Urinary bladder (tissue), 4 donors: ENCODE measurements around the gene CSAD. TPM values are rescaled to one million over a fixed set of nuclear protein-coding genes. Genes with fewer than 3 reads are reported as not detected.

Experiments
- DNase-seq: peaks from one replicate; pipeline ENCODE4 v3.0.0-alpha.2; 2015; ENCODE audit errors: extremely low spot score
- H3K27ac ChIP-seq: one replicate; pipeline ENCODE4 v1.5.1; 2013; ENCODE audit warnings: low read depth, mild to moderate bottlenecking, moderate library complexity
- H3K36me3 ChIP-seq: one replicate; pipeline ENCODE4 v1.6.1; 2013; ENCODE audit warnings: mild to moderate bottlenecking, moderate library complexity; ENCODE audit not compliant: insufficient read depth
- H3K4me1 ChIP-seq: one replicate; pipeline ENCODE4 v1.6.1; 2013; ENCODE audit warnings: mild to moderate bottlenecking, moderate library complexity; ENCODE audit not compliant: insufficient read depth
- H3K4me3 ChIP-seq: one replicate; pipeline ENCODE4 v1.5.1; 2013; ENCODE audit warnings: low read depth, low read length
- WGBS: extraction: QIAGEN DNeasy Blood & Tissue Kit; methylation state at CpG from one replicate; pipeline ENCODE4 v1.1.7; 2013; 5-methylcytosine and 5-hydroxymethylcytosine counted together
- polyA plus RNA-seq: library from polyadenylated mRNA; stranded (reverse); fragments of 200-250 nt; gene quantifications from one replicate; pipeline ENCODE4 v1.2.3, GENCODE V29; 2013
- total RNA-seq: library from RNA; depleted of rRNA; stranded (reverse); fragments of >200 nt; gene quantifications from one replicate; pipeline ENCODE4 v1.2.3, GENCODE V29; 2014
- donor health status: healthy with polysubstance abuse.
- donor health status: healthy.

Gene CSAD, protein sequence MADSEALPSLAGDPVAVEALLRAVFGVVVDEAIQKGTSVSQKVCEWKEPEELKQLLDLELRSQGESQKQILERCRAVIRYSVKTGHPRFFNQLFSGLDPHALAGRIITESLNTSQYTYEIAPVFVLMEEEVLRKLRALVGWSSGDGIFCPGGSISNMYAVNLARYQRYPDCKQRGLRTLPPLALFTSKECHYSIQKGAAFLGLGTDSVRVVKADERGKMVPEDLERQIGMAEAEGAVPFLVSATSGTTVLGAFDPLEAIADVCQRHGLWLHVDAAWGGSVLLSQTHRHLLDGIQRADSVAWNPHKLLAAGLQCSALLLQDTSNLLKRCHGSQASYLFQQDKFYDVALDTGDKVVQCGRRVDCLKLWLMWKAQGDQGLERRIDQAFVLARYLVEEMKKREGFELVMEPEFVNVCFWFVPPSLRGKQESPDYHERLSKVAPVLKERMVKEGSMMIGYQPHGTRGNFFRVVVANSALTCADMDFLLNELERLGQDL
- 36.9 TPM for total RNA-seq
- 19.1 TPM for polyA plus RNA-seq

GRCh38 chr12:53180220-53180930 lies at the start of gene CSAD, which contains the start of gene ZNF740:
CSAD (minus strand) TSS chr12:53180925; CDS start chr12:53173470, 7,455 bp downstream.
ZNF740 (plus strand) TSS chr12:53180722; CDS start chr12:53181984, 1,262 bp downstream.
- Histone ChIP-seq H3K4me1 (no peaks in the 10 kb centered on the region), H3K36me3 (no peaks in the 10 kb centered on the region), H3K27ac (peak within 1 kb of the TSS; percentile 93), H3K4me3 (peak within 1 kb of the TSS; percentile 66)
- DNase-seq = peak; percentile 94
- WGBS = under 1% methylated on average over 70 of the region's 70 CpGs

- H3K4me1 ChIP-seq = no peaks in the 10 kb centered on the region
- peak overlapping the region; percentile 68 for H3K27ac ChIP-seq
- no peaks in the 10 kb centered on the region for H3K36me3 ChIP-seq
- H3K4me3 ChIP-seq = peak overlapping the region; percentile 9
- no peak for DNase-seq
- 73% methylated on average over 10 of the region's 10 CpGs for WGBS
Measured at GRCh38 chr12:53230108-53230845, 49.6 kb upstream of the CSAD start.

- WGBS = 76% methylated on average over 2 of the region's 2 CpGs
- H3K4me1 ChIP-seq = no peaks in the 10 kb centered on the region
Measured at GRCh38 chr12:53229454-53229853, 48.7 kb upstream of the CSAD start.

GRCh38 chr12:53227836-53228235 lies 47.1 kb upstream of the CSAD start:
- Histone ChIP-seq H3K4me1 (no peaks in the 10 kb centered on the region), H3K27ac (no peak overlapping the region), H3K4me3 (no peak overlapping the region), H3K36me3 (no peaks in the 10 kb centered on the region)
- no peak for DNase-seq
- WGBS = 79% methylated on average over 1 of the region's 1 CpG

More at GRCh38 chr12:53229454-53229853, 48.7 kb upstream of the CSAD start:
- no peaks in the 10 kb centered on the region for H3K36me3 ChIP-seq
- no peak for DNase-seq
- H3K4me3 ChIP-seq = no peak overlapping the region
- no peak overlapping the region for H3K27ac ChIP-seq

DNA sequence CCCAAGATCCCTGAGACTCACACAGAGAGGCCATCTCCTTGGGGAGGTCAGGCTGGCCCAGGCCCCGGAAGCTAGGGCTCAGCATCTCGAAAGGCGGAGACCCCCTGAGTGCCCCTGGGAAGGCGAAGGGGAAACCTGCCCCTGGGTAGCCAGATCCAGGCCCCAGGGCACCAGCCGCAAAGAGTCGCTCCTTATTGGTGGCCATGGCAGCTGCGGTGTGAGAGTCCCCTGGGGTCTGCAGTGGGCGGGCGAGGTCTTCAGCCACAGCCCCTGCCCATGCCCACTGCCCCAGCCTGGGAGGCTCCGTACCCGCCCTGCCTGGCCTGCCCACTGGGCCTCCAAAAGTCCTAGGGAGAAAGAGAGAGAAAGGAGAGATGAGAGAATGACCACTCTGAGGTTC lies 46.6 kb upstream of the CSAD start:
- 96% methylated on average over 11 of the region's 11 CpGs for WGBS
- H3K4me3 ChIP-seq = no peak overlapping the region
- no peaks in the 10 kb centered on the region for H3K36me3 ChIP-seq
- no peaks in the 10 kb centered on the region for H3K4me1 ChIP-seq
- no peak overlapping the region for H3K27ac ChIP-seq
- no peak for DNase-seq

DNA sequence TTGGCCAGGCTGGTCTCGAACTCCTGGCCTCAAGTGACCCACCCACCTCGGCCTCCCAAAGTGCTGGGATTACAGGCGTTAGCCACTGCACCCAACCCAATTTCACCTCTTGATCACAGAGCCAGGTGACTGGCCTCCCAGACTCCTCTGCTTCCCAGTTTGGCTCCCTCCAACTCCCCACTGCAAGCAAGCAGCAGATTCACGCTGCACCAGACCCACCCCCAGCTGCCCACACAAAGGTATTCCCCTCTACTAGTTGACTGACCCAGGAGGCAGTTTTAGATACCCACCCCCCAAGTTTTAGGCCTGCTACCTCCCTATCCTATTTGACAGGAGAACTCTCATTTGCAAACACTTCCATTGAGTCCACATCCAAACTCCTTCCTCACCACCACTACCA lies 46.1 kb upstream of the CSAD start:
- 96% methylated on average over 4 of the region's 4 CpGs for WGBS
- Histone ChIP-seq H3K27ac (no peak overlapping the region), H3K4me3 (no peak overlapping the region), H3K36me3 (no peaks in the 10 kb centered on the region), H3K4me1 (no peaks in the 10 kb centered on the region)
- no peak for DNase-seq

DNA sequence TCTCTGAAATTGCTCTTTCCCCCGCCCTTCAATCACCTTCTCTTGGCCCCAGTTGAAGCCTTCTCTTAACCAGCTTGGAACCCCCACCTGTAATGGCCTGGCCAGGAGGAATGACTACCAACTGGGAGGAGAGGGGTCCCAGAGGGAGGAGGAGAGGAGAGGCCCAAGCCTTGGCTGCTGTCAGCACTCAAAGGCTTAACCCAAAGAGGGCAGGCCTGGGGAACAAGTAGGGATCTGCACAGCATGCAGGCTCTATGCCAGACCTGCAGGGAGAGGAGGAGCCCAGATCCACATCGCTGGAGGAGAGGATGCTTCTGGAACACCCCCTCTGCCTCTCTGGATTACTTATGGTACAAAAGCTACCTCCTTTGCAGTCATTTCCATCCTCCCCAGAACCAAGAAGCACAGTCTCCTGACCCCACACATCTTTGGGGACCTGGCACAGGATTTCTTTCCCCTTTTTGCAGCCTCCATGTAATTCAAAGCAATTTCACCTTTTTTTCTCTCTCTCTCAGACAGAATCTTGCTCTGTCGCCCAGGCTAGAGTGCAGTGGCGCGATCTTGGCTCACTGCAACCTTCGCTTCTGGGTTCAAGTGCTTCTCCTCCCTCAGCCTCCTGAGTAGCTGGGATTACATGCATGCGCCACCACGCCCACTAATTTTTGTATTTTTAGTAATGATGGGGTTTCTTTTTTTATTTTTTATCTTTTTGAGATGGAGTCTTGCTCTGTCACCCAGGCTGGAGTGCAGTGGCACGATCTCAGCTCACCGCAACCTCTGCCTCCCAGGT lies 45.1 kb upstream of the CSAD start:
- Histone ChIP-seq H3K36me3 (no peaks in the 10 kb centered on the region), H3K4me3 (no peak overlapping the region), H3K4me1 (no peaks in the 10 kb centered on the region), H3K27ac (no peak overlapping the region)
- 83% methylated on average over 10 of the region's 10 CpGs for WGBS
- no peak for DNase-seq

- WGBS = 66% methylated on average over 10 of the region's 10 CpGs
- Histone ChIP-seq H3K36me3 (no peaks in the 10 kb centered on the region), H3K27ac (peak overlapping the region; percentile 65), H3K4me1 (no peaks in the 10 kb centered on the region), H3K4me3 (no peak overlapping the region)
- no peak for DNase-seq
Measured at GRCh38 chr12:53224897-53225634, 44.3 kb upstream of the CSAD start.

- Histone ChIP-seq H3K36me3 (no peaks in the 10 kb centered on the region), H3K27ac (peak overlapping the region; percentile 65), H3K4me3 (no peak overlapping the region), H3K4me1 (no peaks in the 10 kb centered on the region)
- 49% methylated on average over 11 of the region's 11 CpGs for WGBS
- DNase-seq = no peak
Measured at GRCh38 chr12:53224061-53224896, 43.6 kb upstream of the CSAD start.

DNA sequence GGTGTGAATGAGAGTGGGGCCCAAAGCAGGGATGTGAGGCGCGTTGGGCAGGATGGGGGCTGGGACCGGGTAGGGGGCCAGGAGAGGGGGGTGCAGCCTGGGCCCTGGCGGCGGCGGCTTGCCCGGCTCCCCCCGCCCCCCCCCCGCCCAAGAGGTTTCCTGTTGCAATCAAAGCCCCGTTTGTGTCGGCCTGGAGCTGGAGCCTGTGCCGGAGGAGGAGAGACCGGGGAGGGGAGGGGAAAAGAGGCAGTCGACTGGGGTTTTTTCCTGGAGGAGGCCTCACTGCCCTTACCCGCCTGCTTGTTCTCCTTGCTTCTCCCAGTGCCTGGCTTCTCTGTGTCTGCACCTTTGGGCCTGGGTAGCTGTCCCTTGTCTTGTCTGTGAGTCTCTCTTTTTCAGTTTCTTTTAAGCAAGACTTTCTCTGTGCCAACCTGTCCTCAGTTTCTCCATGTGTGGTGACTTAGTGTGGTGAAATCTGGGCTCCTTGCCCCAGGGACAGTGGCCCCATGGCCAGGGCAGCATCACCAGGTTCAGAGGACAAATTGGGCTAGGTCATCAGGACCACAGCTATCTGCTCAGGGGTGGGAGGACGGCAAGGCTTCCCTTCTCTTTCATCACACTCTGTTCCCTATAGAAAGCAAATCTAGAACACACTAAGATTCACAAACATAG lies 42.8 kb upstream of the CSAD start:
- Histone ChIP-seq H3K4me1 (no peaks in the 10 kb centered on the region), H3K27ac (peak overlapping the region; percentile 81), H3K36me3 (no peaks in the 10 kb centered on the region), H3K4me3 (no peak overlapping the region)
- no peak for DNase-seq
- WGBS = 14% methylated on average over 16 of the region's 16 CpGs

GRCh38 chr12:53222806-53223261 lies 42.1 kb upstream of the CSAD start:
- Histone ChIP-seq H3K27ac (peak overlapping the region; percentile 65), H3K36me3 (no peaks in the 10 kb centered on the region), H3K4me3 (no peak overlapping the region), H3K4me1 (no peaks in the 10 kb centered on the region)
- WGBS = 43% methylated on average over 4 of the region's 4 CpGs
- DNase-seq = no peak
